Testis (tissue), 2 donors: ENCODE measurements around the gene MYOC.

Experiments used
- POLR2A ChIP-seq: fragments of 450-650 bp; IDR thresholded peaks from one replicate; pipeline ENCODE4 v1.6.1; 2017; ENCODE audit warnings: antibody characterized with exemption, mild to moderate bottlenecking, moderate library complexity
- TF ChIP-seq, protein P1 (sequence below), 3 experiments: fragments of 450-650 bp in 2 of 3; fragments of 200-600 bp in 1 of 3; sonication (generic) in 1 of 3; IDR thresholded peaks; one replicate each; pipeline ENCODE4 v1.5.1; 2016 to 2019; ENCODE audit warnings: antibody characterized with exemption in 3 of 3, mild to moderate bottlenecking in 2 of 3, moderate library complexity in 1 of 3

GRCh38 chr1:171661076-171661650 lies 8.7 kb upstream of the MYOC start:
- TF ChIP-seq, protein P1, sequence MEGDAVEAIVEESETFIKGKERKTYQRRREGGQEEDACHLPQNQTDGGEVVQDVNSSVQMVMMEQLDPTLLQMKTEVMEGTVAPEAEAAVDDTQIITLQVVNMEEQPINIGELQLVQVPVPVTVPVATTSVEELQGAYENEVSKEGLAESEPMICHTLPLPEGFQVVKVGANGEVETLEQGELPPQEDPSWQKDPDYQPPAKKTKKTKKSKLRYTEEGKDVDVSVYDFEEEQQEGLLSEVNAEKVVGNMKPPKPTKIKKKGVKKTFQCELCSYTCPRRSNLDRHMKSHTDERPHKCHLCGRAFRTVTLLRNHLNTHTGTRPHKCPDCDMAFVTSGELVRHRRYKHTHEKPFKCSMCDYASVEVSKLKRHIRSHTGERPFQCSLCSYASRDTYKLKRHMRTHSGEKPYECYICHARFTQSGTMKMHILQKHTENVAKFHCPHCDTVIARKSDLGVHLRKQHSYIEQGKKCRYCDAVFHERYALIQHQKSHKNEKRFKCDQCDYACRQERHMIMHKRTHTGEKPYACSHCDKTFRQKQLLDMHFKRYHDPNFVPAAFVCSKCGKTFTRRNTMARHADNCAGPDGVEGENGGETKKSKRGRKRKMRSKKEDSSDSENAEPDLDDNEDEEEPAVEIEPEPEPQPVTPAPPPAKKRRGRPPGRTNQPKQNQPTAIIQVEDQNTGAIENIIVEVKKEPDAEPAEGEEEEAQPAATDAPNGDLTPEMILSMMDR (IDR thresholded peaks at IDR 0.05), result no peak
- no peak for TF ChIP-seq POLR2A
